IPS DF 6.9 (cell line): Measurements from ENCODE around the gene BIK.
A peak's percentile ranks its signal among the peaks of the same experiment; 100 is the strongest.

Experiments
- DNase-seq: peaks from one replicate; pipeline ENCODE4 v3.0.0-alpha.2; 2013; ENCODE audit warnings: low read depth, low spot score
- H3K27ac ChIP-seq: one replicate; pipeline ENCODE4 v1.5.1; 2013; ENCODE audit warnings: low read length, control low read depth
- H3K27me3 ChIP-seq: 2 replicates; pipeline ENCODE4 v1.6.1; 2013; ENCODE audit warnings: mild to moderate bottlenecking, low read length; ENCODE audit not compliant: control insufficient read depth, insufficient read depth
- H3K36me3 ChIP-seq: 2 replicates; pipeline ENCODE4 v1.6.1; 2013; ENCODE audit warnings: low read length; ENCODE audit not compliant: control insufficient read depth, insufficient read depth
- H3K4me1 ChIP-seq: 2 replicates; pipeline ENCODE4 v1.6.1; 2013; ENCODE audit warnings: low read length; ENCODE audit not compliant: control insufficient read depth, insufficient read depth
- H3K4me3 ChIP-seq: 2 replicates; pipeline ENCODE4 v1.5.1; 2013; ENCODE audit warnings: mild to moderate bottlenecking, low read length
- H3K9me3 ChIP-seq: 2 replicates; pipeline ENCODE4 v1.6.1; 2013; ENCODE audit warnings: low read length, inconsistent platforms; ENCODE audit not compliant: control insufficient read depth, insufficient read depth
- WGBS: extraction: QIAGEN DNeasy Blood & Tissue Kit; methylation state at CpG from one replicate; pipeline ENCODE4 v1.1.7; 2013; ENCODE audit warnings: mixed read lengths, missing lambda C conversion rate; ENCODE audit not compliant: insufficient read length, insufficient coverage; 5-methylcytosine and 5-hydroxymethylcytosine counted together

Gene BIK, protein sequence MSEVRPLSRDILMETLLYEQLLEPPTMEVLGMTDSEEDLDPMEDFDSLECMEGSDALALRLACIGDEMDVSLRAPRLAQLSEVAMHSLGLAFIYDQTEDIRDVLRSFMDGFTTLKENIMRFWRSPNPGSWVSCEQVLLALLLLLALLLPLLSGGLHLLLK

DNA sequence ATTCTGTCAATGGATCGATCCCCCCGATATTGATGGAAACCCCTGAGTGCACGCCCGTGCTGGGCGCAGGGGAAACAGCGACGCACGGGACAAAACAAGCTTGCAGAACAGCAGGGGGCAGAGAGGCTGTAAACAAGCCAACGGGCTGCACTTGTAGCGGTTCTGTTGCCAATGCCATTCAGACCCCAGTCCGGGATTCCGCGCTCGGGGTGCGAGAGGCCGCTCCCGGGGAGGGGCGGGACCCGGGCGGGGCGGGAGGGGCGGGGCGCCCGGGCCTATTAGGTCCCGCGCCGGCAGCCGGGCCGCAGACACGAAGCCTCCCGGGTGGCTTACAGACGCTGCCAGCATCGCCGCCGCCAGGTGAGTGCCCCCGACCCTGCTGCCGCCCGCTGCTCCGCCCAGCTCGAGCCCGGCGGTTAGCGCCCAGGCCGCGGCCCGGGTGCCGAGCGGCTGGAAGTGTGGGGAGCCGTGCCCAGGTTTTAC, at the start of gene BIK:
Gene BIK, plus strand, starts transcription at position 307 of the 483 bp plus-strand sequence. CDS start 13,273 bp downstream, outside the sequence.
- no CpG with 5 or more reads among the region's 49 CpGs for WGBS
- Histone ChIP-seq H3K27ac (no peak within 1 kb of the TSS), H3K4me3 (peak within 1 kb of the TSS; percentile 64; the same call in 1 of the 2 replicates), H3K27me3 (peaks cover 19% of the 10 kb centered on the region), H3K36me3 (no peaks in the 10 kb centered on the region), H3K4me1 (peaks cover 1% of the 10 kb centered on the region; the same call in 1 of the 2 replicates), H3K9me3 (no peaks in the 10 kb centered on the region)
- DNase-seq, result no peak

DNA sequence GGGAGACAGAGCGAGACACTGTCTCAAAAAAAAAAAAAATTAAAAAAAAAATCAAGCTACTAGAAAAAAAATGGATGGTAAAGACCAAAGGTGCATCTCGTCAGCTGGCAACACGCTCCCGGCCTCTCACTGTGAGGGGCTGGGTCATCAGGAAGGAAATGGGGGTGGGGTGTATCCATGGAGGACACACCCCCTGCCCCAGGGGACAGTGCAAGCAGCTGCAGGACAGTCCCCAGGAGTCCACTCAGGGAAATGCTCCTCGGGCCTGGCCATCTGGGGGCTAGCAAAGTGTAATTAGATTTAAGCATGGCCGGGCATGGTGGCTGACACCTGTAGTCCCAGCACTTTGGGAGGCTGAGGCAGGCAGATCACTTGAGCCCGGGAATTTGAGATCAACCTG, 44.4 kb upstream of the BIK start:
- no CpG with 5 or more reads among the region's 7 CpGs for WGBS
- H3K4me3 ChIP-seq, result no peak overlapping the region

DNA sequence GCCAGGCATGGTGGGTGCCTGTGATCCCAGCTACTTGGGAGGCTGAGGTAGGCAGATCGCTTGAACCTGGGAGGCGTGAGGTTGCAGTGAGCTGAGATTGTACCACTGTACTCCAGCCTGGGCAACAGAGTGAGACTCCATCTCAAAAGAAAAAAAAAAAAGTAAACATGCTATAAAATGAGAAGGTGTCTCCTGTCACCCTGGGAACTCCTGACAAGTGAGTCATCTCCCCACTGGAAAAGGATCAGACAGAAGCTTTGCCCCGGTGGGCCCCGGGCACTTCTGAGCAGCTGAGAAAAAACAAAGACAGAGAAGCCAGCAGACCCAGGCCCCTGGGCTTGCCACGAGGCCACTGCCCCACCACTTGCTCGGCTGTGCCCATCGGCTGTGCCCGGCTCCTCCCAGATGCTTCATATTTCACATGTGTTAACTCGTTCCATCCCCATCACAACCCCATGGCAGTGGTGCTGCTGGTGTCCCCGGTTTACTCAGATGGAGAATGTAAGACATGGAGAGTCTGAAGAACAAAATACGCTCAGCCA, 43.6 kb upstream of the BIK start:
- H3K4me1 ChIP-seq, result no peaks in the 10 kb centered on the region
- H3K9me3 ChIP-seq, result no peaks in the 10 kb centered on the region
- WGBS, result no CpG with 5 or more reads among the region's 11 CpGs
- H3K36me3 ChIP-seq, result no peaks in the 10 kb centered on the region
- no peak overlapping the region for H3K27ac ChIP-seq
- H3K27me3 ChIP-seq, result no peaks in the 10 kb centered on the region
- no peak for DNase-seq
- no peak overlapping the region for H3K4me3 ChIP-seq

More for the DNA sequence above, 44.4 kb upstream of the BIK start:
- Histone ChIP-seq H3K27me3 (no peaks in the 10 kb centered on the region), H3K27ac (no peak overlapping the region), H3K4me1 (no peaks in the 10 kb centered on the region), H3K9me3 (no peaks in the 10 kb centered on the region), H3K36me3 (no peaks in the 10 kb centered on the region)
- DNase-seq, result no peak

DNA sequence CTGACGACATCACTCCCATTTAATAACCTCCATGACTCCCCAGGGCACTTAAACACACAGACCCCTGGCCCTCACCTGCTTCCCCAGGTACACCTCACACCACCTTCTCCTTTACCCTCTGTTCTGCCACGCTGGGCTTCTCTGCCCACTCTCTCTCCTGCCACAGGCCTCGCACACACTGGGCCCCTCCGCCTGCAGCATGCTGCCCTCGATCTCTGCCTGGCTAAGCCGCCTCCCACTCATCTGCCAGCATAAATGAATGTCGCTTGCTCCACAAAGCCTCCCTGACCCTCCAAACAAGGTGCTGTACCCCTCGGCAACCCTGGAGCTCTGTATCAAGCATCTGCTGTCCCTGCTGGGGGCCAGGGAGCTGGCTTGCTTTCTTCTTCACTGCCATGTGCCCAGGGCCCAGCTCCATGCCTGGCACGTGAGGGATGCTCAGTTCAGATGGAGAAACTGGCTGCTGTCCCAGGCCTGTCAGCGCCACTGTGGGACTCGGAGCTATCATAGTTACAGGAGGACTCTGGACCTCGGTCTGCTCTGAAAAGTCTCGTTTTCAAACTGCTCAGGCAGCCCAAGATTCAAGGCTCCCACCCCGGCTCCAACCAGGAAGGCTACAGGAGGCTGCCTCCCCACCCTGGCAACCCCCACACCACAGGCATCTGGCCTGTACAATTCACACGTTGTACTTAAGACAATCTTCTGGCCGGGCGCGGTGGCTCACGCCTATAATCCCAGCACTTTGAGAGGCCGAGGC, 33.3 kb upstream of the BIK start:
- DNase-seq, result no peak

DNA sequence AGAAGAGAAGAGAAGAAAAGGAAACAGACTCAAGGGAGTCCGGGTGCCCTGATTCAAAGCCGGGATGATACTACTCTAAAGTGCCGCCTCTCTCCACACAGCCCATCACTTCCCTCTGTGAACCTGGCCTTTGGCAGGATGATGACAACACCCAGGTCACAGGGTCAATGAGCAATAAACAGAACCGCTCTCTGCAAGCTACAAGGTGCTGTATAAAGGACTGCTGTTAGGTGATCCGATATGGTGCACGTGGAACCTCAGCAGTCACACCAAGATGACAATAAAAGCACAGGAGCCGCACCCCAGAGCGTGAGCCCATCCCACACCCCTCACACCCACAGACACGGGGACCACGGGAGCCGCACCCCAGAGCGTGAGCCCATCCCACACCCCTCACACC, 32.0 kb upstream of the BIK start:
- H3K36me3 ChIP-seq, result no peaks in the 10 kb centered on the region
- no CpG with 5 or more reads among the region's 12 CpGs for WGBS
- no peak overlapping the region for H3K27ac ChIP-seq
- DNase-seq, result no peak
- no peaks in the 10 kb centered on the region for H3K4me1 ChIP-seq
- no peaks in the 10 kb centered on the region for H3K27me3 ChIP-seq
- no peak overlapping the region for H3K4me3 ChIP-seq
- H3K9me3 ChIP-seq, result no peaks in the 10 kb centered on the region

More for the DNA sequence above, 33.3 kb upstream of the BIK start:
- H3K4me1 ChIP-seq, result no peaks in the 10 kb centered on the region
- H3K27ac ChIP-seq, result no peak overlapping the region
- H3K27me3 ChIP-seq, result no peaks in the 10 kb centered on the region
- no peaks in the 10 kb centered on the region for H3K36me3 ChIP-seq
- H3K9me3 ChIP-seq, result no peaks in the 10 kb centered on the region
- no peak overlapping the region for H3K4me3 ChIP-seq
- no CpG with 5 or more reads among the region's 20 CpGs for WGBS

DNA sequence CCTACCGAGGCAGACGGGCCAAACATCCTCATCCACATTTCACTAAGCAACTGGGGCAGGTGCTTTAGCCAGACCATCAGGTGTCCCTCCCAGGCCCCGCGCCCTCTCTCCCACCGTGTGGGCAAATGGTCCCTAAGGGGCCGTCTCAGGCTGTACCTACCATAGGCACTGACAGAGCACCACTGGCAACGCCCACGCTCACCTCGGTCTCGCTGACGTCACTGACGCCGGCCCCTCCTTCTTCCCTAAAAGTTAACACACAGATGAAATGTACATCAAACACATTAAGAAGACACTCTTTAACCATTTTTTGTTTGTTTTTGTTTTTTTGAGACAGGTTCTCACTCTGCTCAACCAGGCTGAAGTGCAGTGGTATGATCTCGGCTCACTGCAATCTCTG, 30.8 kb upstream of the BIK start:
- no peak for DNase-seq
- H3K4me1 ChIP-seq, result no peaks in the 10 kb centered on the region
- no CpG with 5 or more reads among the region's 14 CpGs for WGBS

DNA sequence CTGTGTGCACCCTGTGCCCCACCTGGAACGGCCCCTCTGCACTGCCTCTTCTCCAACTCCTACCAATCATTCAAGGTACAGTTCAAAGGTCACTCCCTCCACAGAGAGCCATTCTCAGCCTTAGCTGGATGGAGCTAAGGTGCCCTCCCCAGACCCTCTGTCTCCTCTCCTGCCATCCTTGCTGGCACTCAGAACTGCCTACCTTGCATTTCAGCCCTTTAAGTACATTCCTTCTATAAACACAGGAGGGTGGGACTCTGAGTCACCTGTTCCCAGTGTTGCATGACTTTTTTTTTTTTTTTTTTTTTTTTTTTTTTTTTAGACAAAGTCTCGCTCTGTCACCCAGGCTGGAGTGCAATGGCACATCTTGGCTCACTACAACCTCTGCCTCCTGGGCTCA, 29.9 kb upstream of the BIK start:
- no CpG with 5 or more reads among the region's 2 CpGs for WGBS
- no peak overlapping the region for H3K27ac ChIP-seq
- DNase-seq, result no peak
- no peaks in the 10 kb centered on the region for H3K9me3 ChIP-seq
- H3K4me3 ChIP-seq, result no peak overlapping the region
- H3K27me3 ChIP-seq, result no peaks in the 10 kb centered on the region
- no peaks in the 10 kb centered on the region for H3K36me3 ChIP-seq
- no peaks in the 10 kb centered on the region for H3K4me1 ChIP-seq

More for the DNA sequence above, 30.8 kb upstream of the BIK start:
- no peak overlapping the region for H3K4me3 ChIP-seq
- no peaks in the 10 kb centered on the region for H3K36me3 ChIP-seq
- no peaks in the 10 kb centered on the region for H3K27me3 ChIP-seq
- no peaks in the 10 kb centered on the region for H3K9me3 ChIP-seq
- H3K27ac ChIP-seq, result no peak overlapping the region

DNA sequence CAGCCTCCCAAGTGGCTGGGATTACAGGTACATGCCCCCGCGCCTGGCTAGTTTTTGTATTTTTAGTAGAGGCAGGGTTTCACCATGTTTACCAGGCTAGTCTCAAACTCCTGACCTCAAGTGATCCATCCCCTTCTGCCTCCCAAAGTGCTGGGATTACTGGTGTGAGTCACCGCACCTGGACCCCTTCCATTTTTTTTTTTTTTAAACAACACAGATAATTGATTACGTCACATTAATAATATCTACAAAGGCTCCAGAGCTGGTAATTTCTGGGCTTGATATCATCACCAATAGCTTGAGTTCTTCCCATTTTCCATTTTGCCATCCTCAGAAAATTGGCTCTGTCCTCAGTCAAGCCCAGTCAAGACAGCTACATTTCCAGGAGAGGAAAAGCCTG, 28.6 kb upstream of the BIK start:
- no CpG with 5 or more reads among the region's 4 CpGs for WGBS

DNA sequence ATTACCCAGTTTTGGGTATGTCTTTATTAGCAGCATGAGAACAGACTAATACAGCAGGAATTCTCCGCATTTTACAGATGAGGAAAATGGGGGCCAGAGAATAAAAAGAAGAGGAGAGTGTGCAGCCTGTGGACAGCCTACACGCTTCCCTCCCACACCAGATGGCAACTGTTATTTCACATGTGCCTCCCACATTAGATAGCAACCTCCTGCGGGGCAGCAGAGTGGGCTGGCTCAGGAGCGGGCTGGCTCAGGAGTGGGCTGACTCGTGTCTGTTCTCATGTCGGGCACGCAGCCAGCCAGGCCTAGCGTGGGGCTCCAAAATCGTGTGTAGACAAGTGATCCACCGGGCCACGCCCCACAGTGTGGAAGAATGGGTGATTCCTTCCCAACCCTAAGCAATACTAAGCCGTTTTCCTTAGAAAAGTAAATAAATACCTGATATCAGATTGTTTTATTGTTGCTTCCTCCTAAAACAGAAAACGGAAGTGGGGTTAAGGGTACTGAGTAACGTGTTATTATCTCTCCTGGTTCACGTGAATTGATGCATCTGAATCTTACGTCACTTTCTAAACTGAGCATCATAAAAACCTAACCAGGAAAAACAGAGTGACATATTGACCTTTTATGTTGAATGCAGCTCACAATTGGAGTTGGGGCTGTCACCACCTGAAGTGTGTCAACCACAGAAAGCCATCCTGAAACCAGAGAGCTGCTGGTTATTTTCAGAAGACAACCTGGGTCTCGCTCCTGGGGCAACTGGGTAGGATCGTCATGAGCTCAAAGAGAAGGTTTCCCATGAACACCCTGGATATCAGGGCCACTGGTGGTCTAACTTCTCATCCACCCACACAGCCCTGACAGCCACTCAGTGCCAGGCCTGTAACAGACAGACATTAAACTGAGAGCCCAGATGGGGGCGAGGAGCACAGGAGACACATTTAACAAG, 24.6 kb upstream of the BIK start:
- H3K27me3 ChIP-seq, result no peaks in the 10 kb centered on the region
- no peak overlapping the region for H3K4me3 ChIP-seq
- no peak for DNase-seq
- no peaks in the 10 kb centered on the region for H3K36me3 ChIP-seq
- H3K27ac ChIP-seq, result no peak overlapping the region
- H3K9me3 ChIP-seq, result no peaks in the 10 kb centered on the region
- 0 out of 2 replicates have a peak, but pooled peaks cover 1% of the 10 kb centered on the region for H3K4me1 ChIP-seq
- no CpG with 5 or more reads among the region's 19 CpGs for WGBS

More for the DNA sequence above, 28.6 kb upstream of the BIK start:
- Histone ChIP-seq H3K4me1 (no peaks in the 10 kb centered on the region), H3K9me3 (no peaks in the 10 kb centered on the region), H3K4me3 (no peak overlapping the region), H3K36me3 (no peaks in the 10 kb centered on the region), H3K27ac (no peak overlapping the region), H3K27me3 (no peaks in the 10 kb centered on the region)
- no peak for DNase-seq

DNA sequence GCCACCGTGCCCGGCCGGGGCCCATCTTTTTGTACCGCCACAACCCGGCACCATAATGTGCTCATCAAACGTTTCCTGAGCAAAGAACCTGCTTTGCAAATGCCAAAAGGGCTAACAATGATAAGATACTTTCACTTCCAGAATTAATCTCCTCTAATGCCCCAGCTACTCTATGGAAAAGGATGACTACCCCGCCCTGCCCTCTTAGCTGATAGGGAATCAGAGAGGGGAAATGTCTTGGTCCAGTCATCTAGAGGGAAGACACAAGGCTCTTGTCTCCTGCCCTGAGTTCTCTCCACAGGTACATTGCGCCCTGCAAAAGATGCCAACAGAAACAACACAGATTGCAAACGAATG, 21.9 kb upstream of the BIK start:
- H3K27me3 ChIP-seq, result no peaks in the 10 kb centered on the region
- peak overlapping the region; percentile 64; the same call in 1 of the 2 replicates for H3K4me3 ChIP-seq
- H3K9me3 ChIP-seq, result no peaks in the 10 kb centered on the region
- no peak for DNase-seq
- H3K4me1 ChIP-seq, result 0 out of 2 replicates have a peak, but pooled peaks cover 1% of the 10 kb centered on the region
- H3K36me3 ChIP-seq, result no peaks in the 10 kb centered on the region
- no peak overlapping the region for H3K27ac ChIP-seq
- WGBS, result no CpG with 5 or more reads among the region's 9 CpGs
